Neuronal stem cell (in vitro differentiated cells): Measurements from ENCODE around the gene NUDT3.

Experiments used
- DNase-seq: peaks from one replicate; pipeline ENCODE4 v3.0.0-alpha.2; 2013; ENCODE audit warnings: low spot score
- H2AFZ ChIP-seq: one replicate; pipeline ENCODE4 v1.6.1; 2013; ENCODE audit warnings: mild to moderate bottlenecking, low read length, inconsistent platforms
- H2AK5ac ChIP-seq: 2 replicates; pipeline ENCODE4 v1.6.1; 2013; ENCODE audit warnings: low read depth, mild to moderate bottlenecking, inconsistent platforms, low read length, moderate library complexity, mixed read lengths
- H2BK120ac ChIP-seq: 2 replicates; pipeline ENCODE4 v1.6.1; 2013; ENCODE audit warnings: low read depth, mild to moderate bottlenecking, inconsistent platforms, low read length, moderate library complexity, mixed read lengths
- H2BK12ac ChIP-seq: one replicate; pipeline ENCODE4 v1.6.1; 2013; ENCODE audit warnings: low read length, inconsistent platforms
- H2BK15ac ChIP-seq: 2 replicates; pipeline ENCODE4 v1.6.1; 2013; ENCODE audit warnings: mild to moderate bottlenecking, low read length, inconsistent platforms, mixed read lengths
- H2BK5ac ChIP-seq: one replicate; pipeline ENCODE4 v1.6.1; 2013; ENCODE audit warnings: inconsistent platforms, mild to moderate bottlenecking, low read length, moderate library complexity
- H3K14ac ChIP-seq: one replicate; pipeline ENCODE4 v1.6.1; 2013; ENCODE audit warnings: low read length, inconsistent platforms
- H3K18ac ChIP-seq: 2 replicates; pipeline ENCODE4 v1.6.1; 2013; ENCODE audit warnings: low read length, inconsistent platforms
- H3K23ac ChIP-seq: 2 replicates; pipeline ENCODE4 v1.6.1; 2013; ENCODE audit warnings: low read depth, mild to moderate bottlenecking, mixed read lengths, low read length, inconsistent platforms; ENCODE audit not compliant: poor library complexity
- H3K27ac ChIP-seq: replicated peaks from 3 replicates; pipeline ENCODE4 v1.5.1; 2013; ENCODE audit warnings: low read length, inconsistent platforms
- H3K27me3 ChIP-seq, 3 experiments: 2 replicates each; pipeline ENCODE4 v1.6.1; 2013; ENCODE audit warnings: low read length in 3 of 3, mild to moderate bottlenecking in 2 of 3, inconsistent platforms in 1 of 3, low read depth in 1 of 3, mixed read lengths in 1 of 3, moderate library complexity in 1 of 3; ENCODE audit not compliant: control insufficient read depth in 3 of 3, insufficient read depth in 3 of 3
- H3K36me3 ChIP-seq, 2 donors: replicated peaks in 1 of 2; 2 replicates each; pipeline ENCODE4 v1.6.1; 2013; ENCODE audit warnings: low read length in 2 of 2; ENCODE audit not compliant: control insufficient read depth in 2 of 2, insufficient read depth in 2 of 2
- H3K4ac ChIP-seq: 2 replicates; pipeline ENCODE4 v1.6.1; 2013; ENCODE audit warnings: inconsistent platforms, mild to moderate bottlenecking, low read length, moderate library complexity
- H3K4me1 ChIP-seq, 2 donors: 1 replicate in 1 of 2; 2 replicates in 1 of 2; pipeline ENCODE4 v1.6.1; 2013; ENCODE audit warnings: low read length in 2 of 2, low read depth in 1 of 2; ENCODE audit not compliant: control insufficient read depth in 2 of 2, insufficient read depth in 1 of 2
- H3K4me2 ChIP-seq: one replicate; pipeline ENCODE4 v1.6.1; 2013; ENCODE audit warnings: mild to moderate bottlenecking, low read length, inconsistent platforms; ENCODE audit not compliant: insufficient read depth, poor library complexity, severe bottlenecking
- H3K4me3 ChIP-seq, 2 donors: 2 replicates each; pipeline ENCODE4 v1.5.1; 2013; ENCODE audit warnings: low read length in 2 of 2, mild to moderate bottlenecking in 2 of 2, inconsistent platforms in 1 of 2, moderate library complexity in 1 of 2
- H3K79me1 ChIP-seq: one replicate; pipeline ENCODE4 v1.6.1; 2013; ENCODE audit warnings: low read depth, mild to moderate bottlenecking, inconsistent platforms, low read length, moderate library complexity
- H3K9ac ChIP-seq: one replicate; pipeline ENCODE4 v1.6.1; 2013; ENCODE audit warnings: mild to moderate bottlenecking, low read depth, low read length, inconsistent platforms; ENCODE audit not compliant: poor library complexity
- H3K9me3 ChIP-seq, 2 donors: replicated peaks in 1 of 2; 2 replicates each; pipeline versions ENCODE3 to v1.6.1; 2013; ENCODE audit warnings: low read length in 2 of 2, mild to moderate bottlenecking in 2 of 2, inconsistent platforms in 1 of 2, low read depth in 1 of 2, mixed read lengths in 1 of 2, moderate library complexity in 1 of 2; ENCODE audit not compliant: control insufficient read depth in 2 of 2, insufficient read depth in 1 of 2
- H4K8ac ChIP-seq: one replicate; pipeline ENCODE4 v1.6.1; 2013; ENCODE audit warnings: low read depth, mild to moderate bottlenecking, inconsistent platforms, low read length, moderate library complexity
- H4K91ac ChIP-seq: one replicate; pipeline ENCODE4 v1.6.1; 2013; ENCODE audit warnings: low read length, low read depth, mild to moderate bottlenecking, inconsistent platforms; ENCODE audit not compliant: poor library complexity
- WGBS, 2 donors: extraction: QIAGEN DNeasy Blood & Tissue Kit; methylation state at CpG; one replicate each; pipeline ENCODE4 v1.1.7; 2013; ENCODE audit warnings: missing lambda C conversion rate in 2 of 2, mixed read lengths in 1 of 2; ENCODE audit not compliant: insufficient read length in 2 of 2, insufficient replicate concordance in 1 of 2; ENCODE audit errors: extremely low coverage in 2 of 2; 5-methylcytosine and 5-hydroxymethylcytosine counted together

NUDT3 gene

DNA sequence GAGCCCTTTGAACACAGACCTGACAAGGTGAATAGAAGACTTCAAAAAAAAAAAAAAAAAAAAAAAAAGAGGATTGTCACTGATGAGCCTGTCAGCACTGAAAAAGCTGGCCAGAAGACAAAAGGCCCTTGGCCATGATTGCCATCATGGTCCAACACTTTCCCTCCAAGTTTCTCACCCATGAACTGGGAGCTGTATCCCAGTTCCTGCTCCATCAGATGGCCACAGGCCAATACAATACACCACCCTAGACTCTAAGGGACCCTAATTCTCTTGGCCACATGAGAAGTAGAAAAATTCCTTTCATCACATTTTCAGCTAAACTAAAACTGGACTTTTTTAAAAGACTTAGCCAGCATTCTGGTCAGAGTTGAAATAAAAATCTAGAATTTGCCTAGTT, 50.2 kb downstream of the NUDT3 start:
- no peak overlapping the region for H3K4me3 ChIP-seq
- no peak overlapping the region for H4K91ac ChIP-seq
- no peak overlapping the region for H2BK12ac ChIP-seq
- no peak overlapping the region for H3K14ac ChIP-seq
- no peak overlapping the region for H3K27ac ChIP-seq
- H3K9me3 ChIP-seq: no peaks in the 10 kb centered on the region
- H4K8ac ChIP-seq: no peak overlapping the region
- no peak overlapping the region for H3K4me2 ChIP-seq
- H3K36me3 ChIP-seq: peaks cover 0 to 23% of the 10 kb centered on the region in 2 donors
- H3K27me3 ChIP-seq: no peaks in the 10 kb centered on the region
- H2AFZ ChIP-seq: no peak overlapping the region
- H3K23ac ChIP-seq: no peak overlapping the region
- no peaks in the 10 kb centered on the region for H3K79me1 ChIP-seq
- no peak overlapping the region for H3K4ac ChIP-seq
- no peak overlapping the region for H2BK5ac ChIP-seq
- H3K9ac ChIP-seq: no peak overlapping the region
- DNase-seq: no peak
- H2BK120ac ChIP-seq: no peak overlapping the region
- no peak overlapping the region for H2AK5ac ChIP-seq
- no peak overlapping the region for H3K18ac ChIP-seq
- no peak overlapping the region for H2BK15ac ChIP-seq
- H3K4me1 ChIP-seq: peaks cover 0 to 5% of the 10 kb centered on the region in 2 donors

DNA sequence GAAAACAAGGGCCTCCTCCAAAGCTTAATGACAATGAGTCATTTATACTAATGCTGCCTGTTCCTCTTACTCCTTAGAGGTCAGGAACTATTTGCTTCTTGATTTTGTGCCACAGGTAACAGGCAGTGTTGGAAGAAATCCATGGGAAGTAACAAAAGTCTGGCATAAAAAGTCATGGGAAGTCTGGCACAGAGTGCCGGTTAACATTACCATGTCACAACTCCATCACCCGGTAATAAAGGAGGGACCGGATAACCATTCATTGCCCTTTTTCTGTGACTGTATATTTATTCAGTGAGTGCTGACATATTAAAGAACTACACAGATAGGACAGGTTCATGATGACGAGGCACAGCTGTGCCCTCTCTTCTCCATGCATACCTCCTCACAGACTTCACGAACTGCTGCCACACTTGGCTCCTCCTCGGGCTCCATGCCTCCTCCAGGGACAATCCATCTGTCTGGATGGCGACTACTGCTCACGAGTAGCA, 50.9 kb downstream of the NUDT3 start:
- H3K4ac ChIP-seq: no peak overlapping the region
- H3K4me2 ChIP-seq: no peak overlapping the region
- H2BK120ac ChIP-seq: no peak overlapping the region
- no peak overlapping the region for H2BK15ac ChIP-seq
- no peaks in the 10 kb centered on the region for H3K9me3 ChIP-seq
- WGBS, 2 donors: no CpG with 5 or more reads among the region's 8 CpGs
- H3K18ac ChIP-seq: no peak overlapping the region
- H2BK12ac ChIP-seq: no peak overlapping the region
- H3K36me3 ChIP-seq: peaks cover 0 to 22% of the 10 kb centered on the region in 2 donors
- peaks cover 0 to 5% of the 10 kb centered on the region in 2 donors for H3K4me1 ChIP-seq
- H2AFZ ChIP-seq: no peak overlapping the region
- H3K27me3 ChIP-seq: no peaks in the 10 kb centered on the region
- H3K23ac ChIP-seq: no peak overlapping the region
- H2BK5ac ChIP-seq: no peak overlapping the region
- no peak overlapping the region for H3K9ac ChIP-seq
- H2AK5ac ChIP-seq: no peak overlapping the region
- no peak overlapping the region for H4K91ac ChIP-seq
- no peak for DNase-seq
- no peak overlapping the region for H3K27ac ChIP-seq
- H3K14ac ChIP-seq: no peak overlapping the region
- no peaks in the 10 kb centered on the region for H3K79me1 ChIP-seq
- no peak overlapping the region for H3K4me3 ChIP-seq
- H4K8ac ChIP-seq: no peak overlapping the region

GRCh38 chr6:34340906-34341480, 51.5 kb downstream of the NUDT3 start:
- no peak overlapping the region for H2BK120ac ChIP-seq
- H3K14ac ChIP-seq: no peak overlapping the region
- no peak overlapping the region for H3K4me2 ChIP-seq
- no peak overlapping the region for H4K8ac ChIP-seq
- no peak overlapping the region for H3K4me3 ChIP-seq
- H2BK12ac ChIP-seq: no peak overlapping the region
- no peaks in the 10 kb centered on the region for H3K9me3 ChIP-seq
- no peak overlapping the region for H3K4ac ChIP-seq
- H2AFZ ChIP-seq: no peak overlapping the region
- peaks cover 0 to 27% of the 10 kb centered on the region in 2 donors for H3K36me3 ChIP-seq
- H3K27me3 ChIP-seq: no peaks in the 10 kb centered on the region
- no peak overlapping the region for H2AK5ac ChIP-seq
- no peaks in the 10 kb centered on the region for H3K79me1 ChIP-seq
- H2BK5ac ChIP-seq: no peak overlapping the region
- no peak overlapping the region for H3K23ac ChIP-seq
- no peak overlapping the region for H4K91ac ChIP-seq
- no peak for DNase-seq
- no peak overlapping the region for H2BK15ac ChIP-seq
- no peak overlapping the region for H3K18ac ChIP-seq
- no CpG with 5 or more reads among the region's 3 CpGs for WGBS, 2 donors
- H3K9ac ChIP-seq: no peak overlapping the region
- H3K4me1 ChIP-seq: peaks cover 0 to 5% of the 10 kb centered on the region in 2 donors
- no peak overlapping the region for H3K27ac ChIP-seq

DNA sequence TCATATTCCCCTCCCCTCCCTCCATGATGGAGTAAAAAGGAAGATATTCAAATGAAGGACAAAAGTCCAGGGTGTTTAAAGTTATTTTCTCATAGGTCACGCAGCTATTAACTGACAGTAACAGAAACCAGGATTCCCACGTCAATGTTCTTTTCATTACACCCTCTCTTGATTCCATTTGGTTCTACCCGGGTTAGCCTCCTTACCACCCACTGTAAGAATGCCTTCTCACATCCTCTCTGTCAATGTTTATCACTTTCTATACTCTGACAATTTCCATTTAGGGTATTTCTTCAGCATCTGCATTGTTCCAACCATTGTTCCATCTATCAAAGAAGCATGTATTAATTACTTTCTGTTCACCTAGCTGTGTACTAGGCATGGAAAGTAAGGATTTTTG, 52.1 kb downstream of the NUDT3 start:
- Histone ChIP-seq H2AFZ (no peak overlapping the region), H3K36me3 (peaks cover 0 to 30% of the 10 kb centered on the region in 2 donors), H3K27ac (no peak overlapping the region), H3K4ac (no peak overlapping the region), H3K4me3 (no peak overlapping the region), H3K27me3 (no peaks in the 10 kb centered on the region), H2BK15ac (no peak overlapping the region), H3K9me3 (no peaks in the 10 kb centered on the region), H4K91ac (no peak overlapping the region), H2AK5ac (no peak overlapping the region), H3K79me1 (no peaks in the 10 kb centered on the region), H4K8ac (no peak overlapping the region), H2BK12ac (no peak overlapping the region), H3K9ac (no peak overlapping the region), H3K4me2 (no peak overlapping the region), H3K23ac (no peak overlapping the region), H3K4me1 (peaks cover 0 to 5% of the 10 kb centered on the region in 2 donors), H3K14ac (no peak overlapping the region), H2BK5ac (no peak overlapping the region), H3K18ac (no peak overlapping the region), H2BK120ac (no peak overlapping the region)
- DNase-seq: no peak
- WGBS, 2 donors: no CpG with 5 or more reads among the region's 3 CpGs
